GM21423 (cell line): ENCODE results near the gene RNF11.
"Not testable (repeated sequence)": the region's sequence is repeated elsewhere in the genome, so short reads cannot be mapped to it uniquely, and the experiment has no call there.

Experiments
- ATAC-seq: cut with Tn5 transposase; IDR thresholded peaks from one replicate; pipeline ENCODE4 v1.9.1; 2021; ENCODE audit warnings: mild to moderate bottlenecking, moderate library complexity; ENCODE audit not compliant: unreplicated experiment

RNF11 gene, protein sequence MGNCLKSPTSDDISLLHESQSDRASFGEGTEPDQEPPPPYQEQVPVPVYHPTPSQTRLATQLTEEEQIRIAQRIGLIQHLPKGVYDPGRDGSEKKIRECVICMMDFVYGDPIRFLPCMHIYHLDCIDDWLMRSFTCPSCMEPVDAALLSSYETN

DNA sequence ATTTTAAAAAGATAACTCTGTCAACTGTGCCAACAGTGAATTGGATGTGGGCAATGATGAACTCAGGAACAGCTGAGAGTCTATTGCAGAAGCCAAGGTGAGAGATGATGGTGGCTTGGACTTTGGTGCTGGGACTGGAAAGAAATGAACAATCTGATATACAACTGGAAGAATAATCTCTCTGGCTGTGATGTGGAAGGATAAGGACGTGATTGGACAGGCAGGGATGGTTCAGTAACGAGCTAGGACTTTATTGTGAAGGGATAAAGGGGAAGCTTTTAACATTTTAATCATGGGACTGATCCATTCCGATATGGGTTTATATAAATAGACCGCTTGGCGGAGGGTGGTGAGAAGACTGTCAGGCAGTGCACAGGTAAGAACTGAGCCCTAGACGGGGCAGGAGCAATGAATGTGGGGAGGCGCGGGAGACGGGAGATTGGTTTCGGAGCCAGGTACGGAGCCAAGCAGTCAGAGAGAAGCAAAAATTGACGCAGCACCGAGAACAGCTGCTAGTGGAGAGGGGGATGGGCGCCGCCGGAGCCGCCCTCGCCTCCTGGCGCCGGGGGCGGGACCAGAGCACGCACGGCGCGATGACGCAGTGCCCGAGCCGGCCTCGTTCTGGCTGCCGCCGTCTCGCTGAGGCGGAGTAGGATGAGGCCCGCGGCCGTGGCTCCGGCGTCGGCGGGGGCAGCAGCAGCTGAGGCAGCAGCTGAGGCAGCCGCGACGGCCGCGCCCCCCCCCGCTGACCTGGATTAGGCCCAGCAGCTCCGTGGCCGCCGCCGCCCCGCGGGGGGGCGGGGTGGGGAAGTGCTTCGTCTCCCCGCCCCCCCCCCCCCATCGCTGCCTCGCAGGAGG is at the start of gene RNF11:
Gene RNF11 (plus strand): TSS at position 601 of the 858 bp plus-strand sequence. CDS start 484 bp downstream, outside the sequence.
- peak; percentile 81 for ATAC-seq

DNA sequence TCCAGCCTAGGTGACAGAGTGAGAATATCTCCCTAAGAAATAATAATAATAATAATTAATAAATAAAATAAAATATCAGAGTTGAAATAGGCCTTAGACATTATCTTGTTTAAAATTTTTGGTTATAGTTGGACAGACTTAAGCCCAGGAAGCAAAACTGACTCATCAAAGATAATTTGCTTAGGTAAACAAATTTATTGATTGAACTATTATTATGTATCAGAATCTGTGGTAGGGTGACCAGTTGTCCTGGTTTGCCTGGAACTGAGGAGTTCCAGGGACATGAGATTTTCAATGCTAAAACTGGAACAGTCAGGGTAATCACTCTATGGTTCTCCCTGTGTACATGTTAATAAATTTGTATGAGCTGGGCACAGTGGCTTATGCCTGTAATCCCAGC is 47.8 kb upstream of the RNF11 start:
- ATAC-seq = no peak

DNA sequence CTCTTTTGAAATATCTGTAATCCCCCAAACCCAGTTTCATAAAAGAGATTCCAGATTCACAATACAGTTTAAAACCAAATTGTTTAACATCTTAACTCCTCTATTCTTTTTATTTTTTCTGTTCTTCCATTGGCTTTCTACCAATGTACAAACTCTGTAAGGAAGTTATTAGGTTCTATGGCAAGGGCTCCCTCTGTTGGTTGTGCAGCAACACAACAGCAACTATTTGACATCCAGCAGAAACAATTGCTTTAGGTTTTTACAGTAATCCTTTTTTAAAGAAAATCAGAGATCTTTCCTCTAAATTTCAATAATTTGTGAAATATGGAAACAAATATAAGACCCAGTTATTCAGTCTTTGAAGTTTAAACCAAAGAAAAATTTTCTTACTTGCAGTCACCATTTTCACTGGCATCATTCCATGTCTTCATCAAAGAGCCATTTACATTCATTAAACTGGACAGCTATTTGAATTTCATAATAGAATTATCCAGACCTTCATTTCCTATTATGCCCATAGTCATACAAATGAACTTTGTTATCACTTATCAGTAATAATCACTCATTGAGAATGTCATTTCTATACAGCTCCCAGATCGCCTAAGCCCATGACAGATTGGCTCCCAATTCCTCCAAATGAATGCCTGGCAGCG is 46.5 kb upstream of the RNF11 start:
- ATAC-seq = no peak

DNA sequence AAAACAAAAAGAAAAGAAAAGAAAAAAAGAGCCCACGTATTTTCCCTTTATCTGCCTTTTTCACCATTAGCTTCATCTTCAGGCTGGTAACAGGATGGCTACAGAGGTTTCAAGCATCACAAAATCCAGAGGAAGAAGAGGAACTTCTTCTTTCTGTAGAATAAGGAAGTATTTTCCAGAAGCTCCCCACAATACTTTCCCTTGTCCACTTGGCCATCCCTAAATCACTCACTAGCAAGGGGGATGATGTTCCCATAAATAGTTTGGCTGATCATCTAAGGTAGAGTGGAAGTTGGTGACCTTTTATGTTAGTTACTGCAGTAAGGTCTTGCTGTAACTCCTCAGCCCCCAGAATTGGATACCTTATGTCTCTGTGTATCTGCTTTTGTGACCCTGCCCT is 45.1 kb upstream of the RNF11 start:
- no peak for ATAC-seq

DNA sequence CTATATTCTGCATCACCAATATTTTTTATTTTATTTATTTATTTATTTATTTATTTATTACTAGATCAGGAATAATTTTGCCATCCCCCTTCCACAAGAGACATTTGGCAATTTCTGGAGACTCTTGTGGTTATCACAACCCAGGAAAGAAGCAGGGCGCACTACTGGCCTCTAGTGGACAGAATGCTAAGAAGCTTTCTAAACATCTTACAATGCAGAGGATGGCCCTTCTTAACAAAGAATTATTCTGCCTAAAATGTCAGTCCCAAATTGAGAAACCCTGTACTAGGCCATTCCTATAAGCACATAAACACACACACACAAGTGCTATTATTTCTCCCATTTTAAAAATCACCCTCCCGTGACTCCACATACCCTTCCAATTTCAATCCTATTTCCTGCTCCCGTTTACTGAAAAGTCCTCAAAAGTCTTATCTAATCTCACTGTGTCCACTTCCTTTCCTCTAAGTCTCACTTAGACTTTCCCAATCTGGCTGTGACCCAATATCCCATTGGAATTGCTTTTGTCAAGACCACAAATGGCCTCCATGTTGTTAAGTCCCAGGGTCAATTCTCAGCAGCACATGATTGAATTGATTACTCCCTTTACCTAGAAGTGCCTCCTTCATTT is 43.7 kb upstream of the RNF11 start:
- ATAC-seq = no peak

DNA sequence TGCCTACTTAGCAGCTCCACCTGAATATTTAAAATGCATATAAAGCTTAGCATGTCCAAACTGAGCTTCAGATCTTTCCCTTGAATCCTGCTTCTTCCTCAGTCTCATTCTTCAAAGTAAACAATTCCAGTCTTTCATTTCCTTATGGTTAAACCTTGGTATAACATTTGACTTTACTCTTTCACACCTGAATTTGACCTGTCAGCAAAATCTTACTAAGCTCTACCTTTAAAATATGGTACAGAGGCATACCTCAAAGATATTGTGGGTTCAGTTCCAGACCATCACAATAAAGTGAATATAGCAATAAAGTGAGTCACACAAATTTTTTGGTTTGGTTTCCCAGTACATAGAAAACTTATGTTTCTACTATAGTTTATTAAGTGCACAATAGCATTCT is 42.5 kb upstream of the RNF11 start:
- no peak for ATAC-seq

DNA sequence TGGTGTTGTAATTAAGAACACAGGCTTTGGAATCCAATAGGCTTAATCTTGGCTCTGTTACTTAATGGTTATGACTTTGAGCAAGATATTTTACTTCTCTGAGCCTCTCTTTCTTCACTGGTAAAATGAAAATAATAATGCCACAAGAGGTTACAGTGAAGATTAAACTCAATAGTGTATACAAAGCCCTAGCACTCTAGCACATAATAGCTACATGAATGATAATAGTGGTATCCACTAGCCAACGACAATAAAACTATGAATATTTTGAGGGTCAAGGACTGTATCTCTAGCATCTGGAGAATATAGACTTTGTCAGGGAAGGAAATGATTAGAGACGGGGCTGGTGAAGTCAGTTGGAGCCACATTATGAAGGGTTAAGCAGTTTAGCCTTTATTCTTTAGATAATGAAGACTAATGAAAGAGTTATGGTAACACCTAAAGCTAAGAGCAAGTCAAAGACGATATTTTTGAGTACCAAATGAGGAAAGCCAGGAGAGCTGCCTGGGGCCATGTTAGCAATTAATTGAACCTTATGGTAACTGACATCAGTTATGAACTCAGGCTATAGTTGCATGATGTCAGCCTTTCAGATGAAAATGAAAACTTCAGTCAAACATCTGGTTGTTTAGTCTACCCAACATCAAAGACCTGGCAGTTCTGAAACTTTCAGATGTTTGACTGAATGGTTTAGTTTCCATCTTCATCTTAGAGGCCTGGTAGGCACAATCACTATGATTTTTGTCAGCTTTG is 32.8 kb upstream of the RNF11 start:
- peak; percentile 92 for ATAC-seq

DNA sequence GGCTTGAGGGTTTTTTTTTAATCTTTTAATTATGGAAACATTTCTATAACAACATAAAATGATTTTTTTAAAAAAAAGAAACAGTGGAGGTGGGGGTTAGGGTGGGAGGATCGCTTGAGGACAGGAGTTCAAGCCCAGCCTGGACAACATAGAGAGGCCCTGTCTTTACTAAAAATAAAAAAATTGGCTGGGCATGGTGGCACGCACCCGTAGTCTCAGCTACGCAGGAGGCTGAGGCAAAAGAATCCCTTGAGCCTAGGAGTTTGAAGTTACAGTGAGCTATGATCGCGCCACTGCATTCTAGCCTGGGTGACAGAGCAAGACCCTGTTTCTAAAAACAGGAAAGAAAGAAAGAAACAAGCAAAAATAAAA is 32.2 kb upstream of the RNF11 start:
- no peak for ATAC-seq

DNA sequence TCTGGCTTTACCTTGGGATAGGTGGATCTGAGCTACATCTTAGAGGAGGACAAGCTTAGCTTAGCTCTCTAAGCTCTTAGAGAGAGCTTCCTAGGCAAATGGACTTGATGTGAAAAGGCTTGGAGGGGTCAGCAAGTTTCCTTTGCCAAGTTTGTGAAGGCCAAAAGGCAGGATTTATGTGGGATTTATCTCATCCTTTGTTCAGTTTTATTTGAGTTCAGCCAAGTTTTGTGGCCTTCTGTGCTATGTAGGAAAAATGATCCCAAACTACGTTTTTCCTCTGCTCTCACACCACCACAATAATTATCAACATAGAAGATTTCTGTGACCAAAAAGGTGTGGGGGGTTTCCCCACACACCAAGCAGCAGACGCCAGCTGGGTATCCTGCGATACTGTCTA is 26.0 kb upstream of the RNF11 start:
- no peak for ATAC-seq

DNA sequence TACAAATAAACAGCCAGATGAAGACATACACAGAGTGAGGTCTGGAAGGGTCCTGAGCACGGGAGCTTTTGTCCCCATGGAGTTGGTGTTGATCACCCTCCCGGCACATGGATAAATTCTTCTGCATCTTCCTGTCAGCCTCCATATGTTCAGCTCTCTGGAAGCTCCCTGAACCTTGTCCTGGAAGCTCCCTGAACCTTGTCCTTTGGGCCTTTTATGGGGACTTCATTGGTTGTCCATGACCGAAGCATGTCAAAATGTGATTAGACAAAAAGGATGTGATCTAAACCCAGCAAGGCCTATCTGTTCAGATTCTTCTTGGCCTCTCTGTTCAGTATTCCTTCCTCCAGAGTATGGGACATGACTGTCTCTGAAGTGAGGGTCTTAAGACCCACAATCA is 25.4 kb upstream of the RNF11 start:
- ATAC-seq = no peak

DNA sequence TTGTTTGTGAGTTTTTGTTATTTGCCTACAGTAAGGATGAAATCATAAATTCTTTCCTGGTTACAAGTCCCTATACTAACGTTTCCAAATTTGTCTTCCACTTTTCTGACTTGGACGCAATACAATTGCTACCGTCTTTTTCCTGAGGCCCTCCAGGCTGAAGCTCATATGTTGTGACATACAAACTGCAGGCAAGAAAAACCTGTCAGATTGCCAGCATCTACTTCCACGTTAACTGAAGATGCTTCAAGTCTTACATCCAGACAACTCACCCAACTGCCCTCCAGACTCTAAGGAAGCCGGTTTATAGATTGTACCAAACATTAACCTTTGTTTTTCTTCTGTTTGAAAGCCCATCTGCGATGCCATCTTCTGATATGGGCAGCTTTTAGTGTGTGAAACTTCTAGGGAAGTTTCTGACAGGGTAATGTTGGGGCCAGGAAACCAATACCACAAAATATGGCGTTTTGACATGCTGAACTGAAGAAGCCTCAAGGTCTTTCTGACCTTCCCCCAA is 21.4 kb upstream of the RNF11 start:
- ATAC-seq = peak; percentile 72

DNA sequence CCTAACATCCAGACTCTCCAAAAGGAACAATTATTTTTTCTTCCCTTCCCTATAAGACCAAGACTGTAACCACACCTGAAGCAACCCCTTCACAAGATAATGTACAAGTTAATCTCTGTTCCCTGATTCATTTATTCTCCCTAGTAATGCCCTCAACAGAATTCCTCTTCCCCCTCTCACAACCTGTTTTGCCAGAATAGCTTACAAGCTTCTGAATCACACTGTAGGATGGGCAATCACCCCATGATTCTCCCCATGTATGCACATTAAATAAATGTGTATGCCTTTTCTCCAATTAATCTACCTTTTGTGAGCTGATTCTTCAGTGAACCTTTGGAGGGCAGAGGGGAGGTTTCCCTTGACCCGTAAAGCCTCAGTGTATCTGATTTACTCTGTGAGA is 20.9 kb upstream of the RNF11 start:
- ATAC-seq = no peak

DNA sequence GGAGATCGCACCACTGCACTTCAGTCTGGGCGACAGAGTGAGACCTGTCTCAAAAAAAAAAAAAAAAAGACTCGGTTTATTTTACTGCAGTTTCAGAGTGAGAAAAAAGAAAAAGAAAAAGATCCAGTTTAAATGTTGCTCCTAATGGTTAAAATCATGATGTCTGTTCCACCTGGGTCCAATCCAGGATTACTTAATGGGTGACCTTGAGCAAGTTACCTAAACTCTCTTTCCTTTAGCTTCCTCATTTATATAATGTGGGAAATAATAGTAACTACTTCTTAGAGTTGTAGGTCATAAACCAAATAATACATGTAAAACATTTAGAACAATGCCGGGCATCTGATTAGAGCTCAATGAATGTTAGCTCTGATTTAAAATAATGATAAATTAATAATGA is 19.4 kb upstream of the RNF11 start:
- no peak for ATAC-seq

DNA sequence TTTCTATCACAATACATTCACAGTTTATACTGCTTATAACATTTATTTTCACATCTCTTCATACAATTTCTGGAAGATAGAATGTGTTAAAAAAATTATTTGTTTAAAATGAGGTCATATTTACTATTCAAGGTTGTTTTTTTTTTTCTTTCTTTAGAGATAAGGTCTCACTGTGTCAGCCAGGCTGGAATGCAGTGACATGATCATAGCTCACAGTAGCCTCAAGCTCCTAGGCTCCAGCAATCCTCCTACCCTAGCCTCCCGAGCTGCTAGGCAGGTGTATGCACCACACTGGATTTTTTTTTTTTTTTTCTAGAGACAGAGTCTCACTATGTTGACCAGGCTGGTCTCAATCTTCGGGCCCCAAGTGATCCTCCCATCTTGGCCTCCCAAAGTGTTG is 19.0 kb upstream of the RNF11 start:
- ATAC-seq = no peak

DNA sequence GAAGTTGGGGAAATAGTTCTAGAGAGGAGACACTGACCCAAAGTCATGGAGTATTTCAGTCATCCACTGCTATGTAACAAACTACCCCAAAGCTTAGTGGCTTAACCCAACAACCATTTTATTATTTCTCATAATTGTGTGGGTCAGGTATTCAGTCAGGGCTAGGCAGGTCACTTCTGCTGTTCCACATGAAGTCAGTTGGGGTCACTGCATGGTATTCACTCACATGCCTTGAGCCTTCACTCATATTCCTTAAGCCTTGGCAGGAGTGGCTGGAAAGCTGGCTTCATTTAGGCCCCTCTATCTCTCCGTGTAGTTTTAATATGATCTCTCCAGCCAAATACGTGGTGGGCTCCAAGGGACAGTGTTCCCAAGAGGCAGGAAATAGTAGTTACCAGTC is 17.5 kb upstream of the RNF11 start:
- ATAC-seq = no peak

DNA sequence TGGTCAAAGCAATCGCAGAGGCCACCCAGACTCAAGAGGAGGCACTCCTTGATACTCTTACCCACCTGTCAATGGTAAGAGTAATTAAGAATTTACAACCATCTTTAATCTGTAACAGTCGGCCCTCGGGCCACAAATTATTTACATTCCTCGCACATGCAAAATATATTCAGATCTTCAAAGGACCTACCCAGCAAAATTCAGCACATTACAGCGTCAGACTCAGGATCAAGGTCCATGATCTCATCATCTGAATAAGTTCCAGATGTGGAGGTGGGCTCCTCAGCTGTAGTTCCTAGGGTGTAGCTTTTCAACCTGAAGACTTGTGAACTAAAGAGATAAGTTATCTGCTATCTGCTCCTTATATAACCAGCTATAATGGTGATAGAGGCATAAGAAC is 17.1 kb upstream of the RNF11 start:
- ATAC-seq = no peak

DNA sequence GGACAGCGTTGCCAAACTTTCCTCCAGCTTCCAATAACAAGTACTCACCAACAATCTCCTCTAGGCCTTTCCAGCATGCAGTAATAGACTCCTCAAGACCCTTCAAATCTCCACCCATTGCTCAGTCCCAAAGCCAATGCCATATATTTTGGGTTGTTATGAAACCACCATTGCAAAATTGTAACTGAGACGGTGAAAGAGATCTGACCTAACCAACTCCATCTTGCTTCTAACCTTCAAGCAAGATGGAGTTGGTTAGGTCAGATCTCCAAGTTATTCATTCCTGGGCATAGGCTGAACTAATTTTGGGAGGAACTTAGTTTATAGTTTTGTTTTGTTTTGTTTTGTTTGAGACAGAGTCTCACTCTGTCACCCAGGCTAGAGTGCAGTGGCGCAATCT is 14.5 kb upstream of the RNF11 start:
- ATAC-seq = not testable (repeated sequence)

DNA sequence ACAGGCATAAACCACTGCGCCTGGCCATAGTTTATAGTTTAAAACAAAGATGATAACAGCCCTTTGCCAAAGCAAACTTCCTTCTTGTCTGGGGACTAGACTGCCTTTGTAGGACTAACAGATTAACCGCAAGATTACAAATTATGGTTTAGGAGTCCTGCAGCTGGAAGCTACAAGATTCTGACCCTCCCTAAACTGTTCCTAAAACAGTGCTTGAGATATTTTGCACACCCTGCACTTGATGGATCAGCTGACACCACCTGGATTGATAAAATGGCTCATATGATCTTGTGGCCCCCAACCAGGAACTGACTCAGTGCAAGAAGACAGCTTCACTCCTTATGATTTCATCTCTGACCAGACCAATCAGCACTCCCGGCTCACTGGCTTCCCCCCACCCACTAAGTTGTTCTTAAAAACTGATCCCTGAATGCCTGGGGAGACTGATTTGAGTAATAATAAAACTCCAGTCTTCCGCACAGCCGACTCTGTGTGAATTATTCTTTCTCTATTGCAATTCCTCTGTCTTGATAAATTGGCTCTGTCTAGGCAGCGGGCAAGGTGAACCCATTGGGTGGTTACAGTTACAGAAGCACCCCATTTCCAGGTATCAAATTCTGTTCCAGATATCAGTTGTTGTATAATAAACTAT is 13.8 kb upstream of the RNF11 start:
- ATAC-seq = no peak

DNA sequence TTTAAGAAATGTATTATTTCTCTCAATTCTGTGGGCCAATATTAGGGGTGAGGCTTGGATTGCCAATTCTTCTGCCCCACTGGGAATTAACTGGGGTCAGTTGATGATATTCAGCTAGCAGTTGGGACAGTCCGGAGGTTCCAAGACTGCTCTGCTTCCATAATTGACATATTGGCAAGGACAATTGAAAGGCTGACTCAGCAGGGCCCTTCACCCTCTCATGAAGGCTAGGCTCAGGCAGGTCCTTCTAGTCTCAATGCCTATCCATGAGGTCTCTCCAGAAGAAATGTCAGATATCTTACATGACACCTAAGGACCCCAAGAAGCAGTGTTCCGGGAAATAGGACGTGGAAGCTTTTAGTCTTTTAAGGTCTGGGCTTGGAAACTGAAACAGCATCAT is 13.3 kb upstream of the RNF11 start:
- no peak for ATAC-seq

DNA sequence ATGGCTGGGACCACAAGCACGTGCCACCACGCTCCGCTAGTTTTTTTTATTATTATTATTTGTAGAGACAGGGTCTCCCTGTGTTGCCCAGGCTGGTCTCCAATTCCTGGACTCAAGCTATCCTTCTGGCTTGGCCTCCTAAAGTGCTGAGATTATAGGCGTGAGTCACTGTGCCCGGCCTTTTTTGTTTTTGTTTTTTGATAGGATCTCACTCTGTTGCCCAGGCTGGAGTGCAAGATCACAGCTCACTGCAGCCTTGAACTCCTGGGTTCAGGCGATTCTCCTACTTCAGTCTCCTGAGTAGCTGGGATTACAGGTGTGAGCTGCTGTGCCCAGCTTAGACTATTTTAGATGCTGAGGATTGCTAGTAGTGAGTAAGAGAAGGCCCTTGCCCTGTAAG is 11.8 kb upstream of the RNF11 start:
- ATAC-seq = no peak
